ENCODE measurements around the gene BRIP1.
"Not testable (repeated sequence)": the region's sequence is repeated elsewhere in the genome, so short reads cannot be mapped to it uniquely, and the experiment has no call there.

The BRIP1 gene

GRCh38 chr17:61862975-61863800, at the start of gene BRIP1:
Gene BRIP1 (minus strand): TSS chr17:61863528. CDS start chr17:61861539, 1,989 bp downstream.
- peak; percentile 92 to 95 for DNase-seq

- DNase-seq, result no peak
Measured at GRCh38 chr17:61908292-61909037, 45.1 kb upstream of the BRIP1 start.

DNA sequence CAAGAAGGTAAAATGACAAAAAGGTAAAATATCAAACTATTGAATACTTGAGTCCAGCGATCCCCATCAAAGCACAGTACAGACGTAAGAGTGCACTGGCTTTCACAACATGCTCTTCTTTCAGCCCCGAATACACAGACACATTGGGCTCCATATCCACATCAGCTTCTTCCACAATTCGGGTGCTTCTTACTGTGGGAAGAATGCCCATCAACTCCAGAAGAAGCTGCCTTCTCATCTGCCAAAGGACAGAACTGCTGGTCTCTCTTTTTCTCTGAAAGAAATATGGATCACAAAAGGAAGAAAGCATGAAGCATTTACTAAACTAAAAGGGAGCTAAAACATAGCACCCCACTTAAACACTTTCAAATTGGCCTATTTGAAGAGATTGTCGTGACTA, 44.0 kb upstream of the BRIP1 start:
- DNase-seq, result no peak

- no peak for DNase-seq
Measured at GRCh38 chr17:61904094-61904710, 40.9 kb upstream of the BRIP1 start.

DNA sequence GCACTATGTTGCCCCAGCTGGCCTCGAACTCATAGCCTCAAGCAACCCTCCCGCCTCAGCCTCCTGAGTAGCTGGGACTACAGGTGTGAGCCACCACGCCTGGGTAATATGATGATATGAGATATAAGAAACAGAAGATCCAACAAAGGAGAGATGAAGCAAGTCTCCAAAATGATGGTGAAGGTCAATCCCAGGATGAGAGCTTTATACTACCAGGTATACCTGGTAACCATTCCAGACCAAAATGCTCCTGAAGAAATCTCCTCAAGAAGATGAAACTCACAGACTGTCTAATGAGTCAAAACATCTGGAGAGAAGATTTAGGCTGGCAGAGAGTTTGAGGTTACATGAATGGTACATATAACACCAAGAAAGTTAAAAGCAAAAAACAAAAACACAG, 39.9 kb upstream of the BRIP1 start:
- DNase-seq, result no peak

DNA sequence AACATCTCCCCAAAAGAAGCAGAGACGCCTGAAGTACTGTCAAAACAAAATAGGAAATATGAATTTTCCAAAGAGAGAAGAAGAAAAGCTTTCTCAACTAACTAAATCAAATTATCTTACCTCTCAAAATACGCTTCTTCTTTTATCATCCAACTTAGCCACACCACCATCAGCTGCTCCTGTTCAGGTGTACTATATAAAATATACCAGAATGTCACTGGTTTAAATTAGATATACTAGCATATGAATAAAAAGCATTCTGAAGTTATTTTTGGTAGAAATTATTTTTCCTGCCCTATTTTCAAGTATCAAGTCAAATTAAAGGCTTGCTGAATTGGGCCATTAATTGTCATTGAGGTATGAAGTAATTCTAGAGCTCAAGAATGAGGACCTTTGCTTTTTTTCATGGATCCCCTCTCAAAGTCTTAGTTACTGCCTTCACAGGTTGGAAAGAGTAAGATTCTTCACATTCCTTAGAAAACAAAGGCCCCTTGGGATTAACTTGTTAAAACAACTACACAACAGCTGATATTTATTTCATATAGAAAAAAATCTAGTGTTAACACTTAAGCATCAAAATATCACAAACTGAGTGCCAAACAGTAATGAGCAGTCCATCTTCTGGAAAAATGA, 34.3 kb upstream of the BRIP1 start:
- no peak for DNase-seq

DNA sequence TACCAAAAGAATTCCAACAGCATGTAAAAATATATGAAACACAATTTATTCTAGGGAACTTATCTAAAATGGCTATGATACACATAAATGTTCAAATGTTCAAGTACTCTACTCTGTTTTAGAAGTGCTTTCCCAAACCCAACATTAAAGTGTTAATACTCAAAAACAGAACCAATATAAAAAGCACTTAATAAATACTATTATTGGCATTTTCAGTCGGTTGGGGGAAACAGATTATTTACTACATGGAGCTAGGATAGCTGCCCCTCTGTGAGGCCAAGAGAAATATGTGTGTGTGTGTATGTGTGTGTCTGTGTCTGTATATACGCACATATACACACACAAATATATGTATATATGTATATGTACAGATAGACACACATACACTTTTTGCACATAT, 32.1 kb upstream of the BRIP1 start:
- no peak for DNase-seq

DNA sequence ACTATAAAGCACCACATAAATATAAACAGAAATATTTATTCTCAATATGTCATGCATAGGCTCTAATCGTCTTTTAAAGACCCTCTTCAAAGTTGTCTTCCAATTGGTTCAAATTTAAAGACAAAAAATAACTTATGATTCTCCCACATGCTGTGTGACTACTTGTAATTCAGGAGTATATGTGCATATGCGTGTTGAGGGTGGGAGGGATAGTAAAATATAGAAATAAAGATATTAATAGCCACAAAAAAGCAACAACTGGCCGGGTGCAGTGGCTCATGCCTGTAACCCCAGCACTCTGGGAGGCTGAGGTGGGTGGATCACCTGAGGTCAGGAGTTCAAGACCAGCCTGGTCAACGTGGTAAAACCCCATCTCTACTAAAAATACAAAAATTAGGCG, 31.0 kb upstream of the BRIP1 start:
- not testable (repeated sequence) for DNase-seq

DNA sequence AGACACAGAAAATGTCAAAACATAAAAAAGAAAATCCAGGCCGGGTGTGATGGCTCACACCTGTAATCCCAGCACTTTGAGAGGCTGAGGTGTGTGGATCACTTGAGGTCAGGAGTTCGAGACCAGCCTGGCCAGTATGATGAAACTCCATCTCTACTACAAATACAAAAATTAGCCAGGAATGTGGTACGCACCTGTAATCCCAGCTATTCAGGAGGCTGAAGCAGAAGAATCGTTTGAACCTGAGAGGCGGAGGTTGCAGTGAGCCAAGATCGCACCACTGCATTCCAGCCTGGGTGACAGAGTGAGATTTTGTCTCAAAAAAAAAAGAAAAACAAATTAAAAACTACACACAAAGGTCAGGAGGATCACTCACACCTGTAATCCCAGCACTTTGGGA, 24.4 kb upstream of the BRIP1 start:
- DNase-seq, result not testable (repeated sequence)

- DNase-seq, result not testable (repeated sequence)
Measured at GRCh38 chr17:61885865-61886264, 22.5 kb upstream of the BRIP1 start.

GRCh38 chr17:61884864-61885263, 21.5 kb upstream of the BRIP1 start:
- no peak for DNase-seq

DNA sequence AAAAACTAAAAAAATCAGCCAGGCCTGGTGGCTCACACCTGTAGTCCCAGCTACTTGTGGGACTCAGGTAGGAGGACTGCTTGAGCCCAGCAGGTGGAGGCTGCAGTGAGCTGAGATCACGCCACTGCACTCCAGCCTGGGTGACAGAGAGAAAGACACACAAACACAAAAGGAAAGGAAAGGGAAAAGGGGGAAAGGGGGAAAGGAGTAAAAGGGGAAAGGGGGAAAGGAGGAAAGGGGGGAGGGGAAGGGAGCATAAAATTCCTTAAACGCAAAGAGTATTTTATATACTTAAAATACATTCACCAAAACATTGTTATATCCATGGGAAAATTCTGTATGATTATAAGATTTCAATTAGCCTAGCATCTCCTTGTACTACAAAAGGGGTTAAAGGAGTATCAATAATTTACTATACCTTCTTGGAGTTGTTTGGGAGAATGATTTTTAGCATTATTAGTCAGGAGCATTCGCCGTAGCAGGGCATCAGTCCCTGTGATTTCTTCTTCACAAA, 17.3 kb upstream of the BRIP1 start:
- DNase-seq, result no peak

DNA sequence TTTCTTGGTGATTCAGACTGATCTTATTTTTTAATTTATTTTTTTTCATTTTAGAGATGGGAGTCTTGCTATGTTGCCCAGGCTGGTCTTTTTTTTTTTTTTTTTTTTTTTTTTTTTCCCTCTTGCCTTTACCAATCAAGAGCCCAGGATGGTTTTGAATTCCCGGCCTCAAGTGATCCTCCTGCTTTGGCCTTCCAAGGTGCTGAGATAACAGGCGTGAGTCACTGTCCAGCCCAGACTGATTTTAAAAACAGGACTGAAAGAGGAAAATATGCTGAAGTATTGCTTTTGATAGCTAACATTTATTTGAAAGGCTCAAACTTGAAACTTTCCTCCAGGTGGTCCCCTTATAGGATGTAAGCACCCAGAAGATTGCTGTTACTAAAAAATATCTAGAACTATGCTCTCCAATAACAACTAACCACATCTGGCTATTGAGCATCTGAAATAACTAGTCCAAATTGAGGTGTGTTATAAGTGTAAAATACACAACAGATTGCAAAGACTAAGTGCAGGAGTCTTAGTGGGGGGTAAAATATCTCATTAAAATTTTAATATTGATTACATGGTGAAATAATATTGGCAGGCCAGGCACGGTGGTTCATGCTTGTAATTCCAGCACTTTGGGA, 15.8 kb upstream of the BRIP1 start:
- DNase-seq, result no peak

DNA sequence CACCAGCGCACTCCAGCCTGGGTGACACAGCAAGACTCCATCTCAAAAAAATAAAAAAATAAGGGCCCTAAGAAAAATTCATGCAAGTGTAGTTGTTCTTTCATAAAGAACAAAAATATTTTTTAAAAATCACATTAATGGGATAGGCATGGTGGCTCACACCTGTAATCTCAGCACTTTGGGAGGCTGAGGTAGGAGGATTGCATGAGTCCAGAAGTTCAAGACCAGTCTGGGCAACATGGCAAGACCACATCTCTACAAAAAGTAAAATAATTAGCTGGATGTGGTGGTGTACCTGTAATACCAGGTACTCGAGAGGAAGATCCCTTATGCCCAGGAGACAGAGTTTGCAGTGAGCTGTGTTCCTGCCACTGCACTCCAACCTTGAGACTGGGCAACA, 15.2 kb upstream of the BRIP1 start:
- DNase-seq, result no peak

GRCh38 chr17:61877837-61878236, 14.5 kb upstream of the BRIP1 start:
- DNase-seq, result no peak

DNA sequence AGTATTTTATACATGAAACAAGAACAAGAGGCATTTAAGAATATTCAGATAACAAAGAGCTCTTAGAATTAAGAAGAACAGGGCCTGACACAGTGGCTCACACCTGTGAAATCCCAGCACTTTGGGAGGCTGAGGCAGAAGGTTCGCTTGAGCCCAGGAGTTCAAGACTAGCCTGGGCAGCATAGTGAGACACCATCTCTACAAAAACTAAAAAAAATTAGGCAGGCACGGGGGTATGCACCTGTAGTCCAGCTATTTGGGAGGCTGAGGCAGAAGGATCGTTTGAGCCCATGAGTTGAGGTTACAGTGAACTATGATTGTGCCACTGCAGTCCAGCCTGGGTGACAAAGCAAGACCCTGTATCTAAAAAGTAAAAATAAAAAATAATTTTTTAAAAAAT, 12.5 kb upstream of the BRIP1 start:
- no peak for DNase-seq

- DNase-seq, result no peak
Measured at GRCh38 chr17:61875285-61875684, 12.0 kb upstream of the BRIP1 start.

DNA sequence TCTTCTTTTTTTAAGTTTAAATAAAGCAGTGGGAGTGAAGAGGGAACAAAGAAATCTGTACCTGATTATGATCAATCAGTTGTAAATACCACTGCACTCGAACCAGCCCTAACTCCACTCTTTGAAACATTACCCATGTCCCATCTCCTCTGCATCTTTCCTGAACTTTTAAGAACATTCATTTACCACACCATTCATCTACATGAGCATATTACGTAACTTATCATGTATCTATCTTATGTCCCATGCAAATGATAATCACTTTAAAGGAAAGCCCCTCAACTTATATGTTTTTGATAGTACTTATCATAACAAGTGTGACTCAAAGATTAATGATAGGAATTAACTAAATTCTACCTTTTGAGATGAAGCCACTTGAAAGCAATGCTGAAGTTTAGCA, 10.7 kb upstream of the BRIP1 start:
- no peak for DNase-seq

GRCh38 chr17:61872099-61872498, 8.8 kb upstream of the BRIP1 start:
- DNase-seq, result no peak

GRCh38 chr17:61869138-61869537, 5.8 kb upstream of the BRIP1 start:
- DNase-seq, result no peak

DNA sequence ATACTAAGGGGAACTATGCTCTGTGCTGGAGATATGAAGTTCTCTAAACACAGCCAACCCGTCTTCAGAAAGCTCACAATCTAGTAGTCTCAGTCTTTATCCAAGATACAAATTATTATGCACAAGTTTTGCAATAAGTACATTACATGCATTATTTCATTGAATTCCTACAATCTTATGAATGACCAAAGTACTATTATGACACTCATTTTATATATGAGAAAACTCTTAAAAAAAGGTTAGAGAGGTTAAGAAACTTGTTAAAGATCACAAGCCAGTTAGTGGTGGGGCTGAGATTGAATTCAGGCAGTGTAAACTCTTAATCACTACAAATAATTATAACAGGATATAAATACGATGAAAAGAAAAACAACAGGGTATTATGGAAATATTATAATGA, 4.7 kb upstream of the BRIP1 start:
- DNase-seq, result no peak

DNA sequence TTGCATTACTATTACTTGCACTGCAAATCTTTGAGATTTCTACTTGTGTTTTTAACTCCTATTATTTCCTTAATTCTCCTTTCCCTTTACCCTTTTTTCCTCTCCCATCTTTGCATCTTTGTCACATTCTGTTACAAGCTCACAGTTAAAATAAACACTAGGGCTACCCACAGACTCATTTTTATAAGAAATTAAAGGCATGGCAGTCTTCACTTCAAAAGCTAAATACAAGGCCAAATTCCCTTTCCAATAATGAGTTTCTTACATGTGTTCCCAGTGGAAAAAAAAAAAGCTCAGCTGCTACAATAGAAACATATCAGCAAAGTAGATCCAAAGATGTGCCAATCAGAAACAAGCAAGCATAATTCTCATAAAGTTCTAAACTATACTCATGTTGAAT, 3.7 kb upstream of the BRIP1 start:
- no peak for DNase-seq

DNA sequence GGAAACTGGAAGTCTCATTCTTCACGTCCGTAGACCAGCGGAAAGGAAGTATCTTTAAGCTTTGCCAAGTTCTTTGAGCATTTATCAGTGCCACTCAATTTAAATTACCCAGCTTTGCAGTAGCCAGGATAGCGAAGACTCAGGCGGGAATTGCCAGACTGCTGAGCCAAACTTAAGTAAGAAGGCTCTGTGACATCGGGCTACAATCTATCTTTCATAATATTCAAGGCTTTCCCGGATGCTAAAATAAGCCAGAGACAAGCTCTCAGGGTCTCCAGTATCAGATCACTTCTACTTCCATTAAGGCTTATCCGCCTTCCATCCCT, 436 bp upstream of the BRIP1 start:
- no peak for DNase-seq

Data from NCI-H1930 (cell line).